ENCODE measurements around the gene ZNF420. TPM values are rescaled to one million over a fixed set of nuclear protein-coding genes. Genes with fewer than 3 reads are reported as not detected.
"Not testable (repeated sequence)": the region's sequence is repeated elsewhere in the genome, so short reads cannot be mapped to it uniquely, and the experiment has no call there.

The ZNF420 gene
- total RNA-seq, 1 donor from 2014 or later = 7.1 TPM

GRCh38 chr19:37111753-37112152 is 33.5 kb downstream of the ZNF420 start:
- peaks cover 94% of the 10 kb centered on the region for H3K36me3 Mint-ChIP-seq (ENCODE audit: low read depth)
- not testable (repeated sequence) for H3K27me3 Mint-ChIP-seq (ENCODE audit: low read depth); H3K27ac Mint-ChIP-seq (ENCODE audit: unreplicated experiment); H3K4me3 Mint-ChIP-seq (ENCODE audit: unreplicated experiment); H3K4me1 Mint-ChIP-seq (ENCODE audit: low read depth); DNase-seq (ENCODE audit: low spot score)
- TF ChIP-seq CTCF (IDR thresholded peaks at IDR 0.05) = peak; percentile 49
- H3K9me3 Mint-ChIP-seq (ENCODE audit: low read depth) = peaks cover 89% of the 10 kb centered on the region

- Mint-ChIP-seq H3K27me3 (ENCODE audit: low read depth) (no peaks in the 10 kb centered on the region), H3K27ac (ENCODE audit: unreplicated experiment) (no peak overlapping the region), H3K4me1 (ENCODE audit: low read depth) (no peaks in the 10 kb centered on the region), H3K4me3 (ENCODE audit: unreplicated experiment) (no peak overlapping the region), H3K36me3 (ENCODE audit: low read depth) (peaks cover 79% of the 10 kb centered on the region), H3K9me3 (ENCODE audit: low read depth) (peaks cover 76% of the 10 kb centered on the region)
- peak; percentile 42 for TF ChIP-seq CTCF (IDR thresholded peaks at IDR 0.05)
- DNase-seq (ENCODE audit: low spot score) = no peak
Observed at GRCh38 chr19:37114001-37114400, 35.8 kb downstream of the ZNF420 start.

- not testable (repeated sequence) for H3K4me1 Mint-ChIP-seq (ENCODE audit: low read depth); H3K27me3 Mint-ChIP-seq (ENCODE audit: low read depth); H3K27ac Mint-ChIP-seq (ENCODE audit: unreplicated experiment); H3K4me3 Mint-ChIP-seq (ENCODE audit: unreplicated experiment); DNase-seq (ENCODE audit: low spot score)
- peaks cover 60% of the 10 kb centered on the region for H3K36me3 Mint-ChIP-seq (ENCODE audit: low read depth)
- H3K9me3 Mint-ChIP-seq (ENCODE audit: low read depth) = peaks cover 62% of the 10 kb centered on the region
Observed at GRCh38 chr19:37122093-37122492, 43.9 kb downstream of the ZNF420 start.

- DNase-seq (ENCODE audit: low spot score) = no peak
- Mint-ChIP-seq H3K4me1 (ENCODE audit: low read depth) (no peaks in the 10 kb centered on the region), H3K27ac (ENCODE audit: unreplicated experiment) (no peak overlapping the region), H3K9me3 (ENCODE audit: low read depth) (peaks cover 83% of the 10 kb centered on the region), H3K4me3 (ENCODE audit: unreplicated experiment) (no peak overlapping the region), H3K36me3 (ENCODE audit: low read depth) (peaks cover 84% of the 10 kb centered on the region), H3K27me3 (ENCODE audit: low read depth) (no peaks in the 10 kb centered on the region)
- TF ChIP-seq CTCF (IDR thresholded peaks at IDR 0.05) = no peak
Observed at GRCh38 chr19:37127999-37128820, 50.0 kb downstream of the ZNF420 start.

- Mint-ChIP-seq H3K9me3 (ENCODE audit: low read depth) (peaks cover 86% of the 10 kb centered on the region), H3K36me3 (ENCODE audit: low read depth) (peaks cover 88% of the 10 kb centered on the region), H3K4me1 (ENCODE audit: low read depth) (no peaks in the 10 kb centered on the region), H3K27me3 (ENCODE audit: low read depth) (no peaks in the 10 kb centered on the region), H3K27ac (ENCODE audit: unreplicated experiment) (no peak overlapping the region), H3K4me3 (ENCODE audit: unreplicated experiment) (no peak overlapping the region)
- no peak for DNase-seq (ENCODE audit: low spot score)
- TF ChIP-seq CTCF (IDR thresholded peaks at IDR 0.05) = no peak
Observed at GRCh38 chr19:37128821-37129177, 50.6 kb downstream of the ZNF420 start.

- Mint-ChIP-seq H3K4me1 (ENCODE audit: low read depth) (no peaks in the 10 kb centered on the region), H3K27me3 (ENCODE audit: low read depth) (no peaks in the 10 kb centered on the region), H3K9me3 (ENCODE audit: low read depth) (peaks cover 78% of the 10 kb centered on the region), H3K27ac (ENCODE audit: unreplicated experiment) (no peak overlapping the region), H3K4me3 (ENCODE audit: unreplicated experiment) (no peak overlapping the region), H3K36me3 (ENCODE audit: low read depth) (peaks cover 35% of the 10 kb centered on the region)
- DNase-seq (ENCODE audit: low spot score) = no peak
- TF ChIP-seq CTCF (IDR thresholded peaks at IDR 0.05) = no peak
Observed at GRCh38 chr19:37136111-37136510, 57.9 kb downstream of the ZNF420 start.
